ENCODE data around the gene EFCAB6. TPM values are rescaled to one million over a fixed set of nuclear protein-coding genes. Genes with fewer than 3 reads are reported as not detected.

EFCAB6 gene
- total RNA-seq, 4 donors from 2014 or later = 1.1 to 3.8 (median 2.7) TPM

GRCh38 chr22:43630451-43630850, 181.7 kb downstream of the EFCAB6 start:
- no peaks in the 10 kb centered on the region for H3K27me3 ChIP-seq
- WGBS, 2 donors (ENCODE audit: low coverage in 1 of 2) = 89 to 93% methylated on average over 8 to 11 of the region's 12 CpGs
- H3K36me3 ChIP-seq = peaks cover 0 to 11% of the 10 kb centered on the region in 2 donors
- no peak overlapping the region for H3K4me3 ChIP-seq
- no peak for ATAC-seq
- no peaks in the 10 kb centered on the region for H3K4me1 ChIP-seq
- TF ChIP-seq EP300 (IDR thresholded peaks at IDR 0.05) (no peak), POLR2AphosphoS5 (IDR thresholded peaks at IDR 0.05) (no peak), CTCF (IDR thresholded peaks at IDR 0.05) (no peak), POLR2A (IDR thresholded peaks at IDR 0.05) (no peak)
- H3K27ac ChIP-seq = no peak overlapping the region
- H3K9me3 ChIP-seq = no peaks in the 10 kb centered on the region

- Histone ChIP-seq H3K36me3 (peaks cover 0 to 13% of the 10 kb centered on the region in 2 donors), H3K4me1 (no peaks in the 10 kb centered on the region), H3K27ac (no peak overlapping the region), H3K9me3 (no peaks in the 10 kb centered on the region), H3K27me3 (no peaks in the 10 kb centered on the region), H3K4me3 (no peak overlapping the region)
- ATAC-seq = no peak
- WGBS, 2 donors (ENCODE audit: low coverage in 1 of 2) = 48 to 72% methylated on average over 9 to 13 of the region's 16 CpGs
- TF ChIP-seq CTCF (IDR thresholded peaks at IDR 0.05) (no peak), EP300 (IDR thresholded peaks at IDR 0.05) (no peak), POLR2AphosphoS5 (IDR thresholded peaks at IDR 0.05) (no peak), POLR2A (IDR thresholded peaks at IDR 0.05) (no peak)
These were observed 183.9 kb downstream of the EFCAB6 start for GRCh38 chr22:43628250-43628649.

- no peak for ATAC-seq
- Histone ChIP-seq H3K27me3 (no peaks in the 10 kb centered on the region), H3K27ac (no peak overlapping the region), H3K4me3 (no peak overlapping the region), H3K4me1 (no peaks in the 10 kb centered on the region), H3K9me3 (no peaks in the 10 kb centered on the region), H3K36me3 (peaks cover 0 to 13% of the 10 kb centered on the region in 2 donors)
- TF ChIP-seq POLR2A (IDR thresholded peaks at IDR 0.05) = no peak
- TF ChIP-seq POLR2AphosphoS5 (IDR thresholded peaks at IDR 0.05) = no peak
- TF ChIP-seq EP300 (IDR thresholded peaks at IDR 0.05) = no peak
- TF ChIP-seq CTCF (IDR thresholded peaks at IDR 0.05) = no peak
- WGBS, 2 donors (ENCODE audit: low coverage in 1 of 2) = 84 to 100% methylated on average over 1 to 8 of the region's 13 CpGs
These were observed 184.5 kb downstream of the EFCAB6 start for GRCh38 chr22:43627485-43628213.

- H3K9me3 ChIP-seq = peaks cover 0 to 5% (median 0%) of the 10 kb centered on the region in 3 donors
- no peak for ATAC-seq
- H3K4me3 ChIP-seq = no peak overlapping the region
- no peaks in the 10 kb centered on the region for H3K4me1 ChIP-seq
- no peaks in the 10 kb centered on the region for H3K27me3 ChIP-seq
- TF ChIP-seq CTCF (IDR thresholded peaks at IDR 0.05) = no peak
- no peak for TF ChIP-seq EP300 (IDR thresholded peaks at IDR 0.05)
- TF ChIP-seq POLR2A (IDR thresholded peaks at IDR 0.05) = no peak
- no peak for TF ChIP-seq POLR2AphosphoS5 (IDR thresholded peaks at IDR 0.05)
- peaks cover 0 to 6% of the 10 kb centered on the region in 2 donors for H3K36me3 ChIP-seq
- H3K27ac ChIP-seq = no peak overlapping the region
- whole genome bisulfite sequencing, 2 donors (ENCODE audit: low coverage in 1 of 2) = 96% methylated on average over 5 of the region's 10 CpGs; no CpG with 5 or more reads in 1 of the 2 donors
These were observed 186.9 kb downstream of the EFCAB6 start for GRCh38 chr22:43625242-43625641.

Measured in gastroesophageal sphincter (tissue), 4 donors.